HG02571 (cell line): ENCODE data around the gene STK36.

Experiments
- ATAC-seq: cut with Tn5 transposase; IDR thresholded peaks from one replicate; pipeline ENCODE4 v1.9.1; 2021; ENCODE audit warnings: mild to moderate bottlenecking, moderate library complexity; ENCODE audit not compliant: unreplicated experiment

The STK36 gene

DNA sequence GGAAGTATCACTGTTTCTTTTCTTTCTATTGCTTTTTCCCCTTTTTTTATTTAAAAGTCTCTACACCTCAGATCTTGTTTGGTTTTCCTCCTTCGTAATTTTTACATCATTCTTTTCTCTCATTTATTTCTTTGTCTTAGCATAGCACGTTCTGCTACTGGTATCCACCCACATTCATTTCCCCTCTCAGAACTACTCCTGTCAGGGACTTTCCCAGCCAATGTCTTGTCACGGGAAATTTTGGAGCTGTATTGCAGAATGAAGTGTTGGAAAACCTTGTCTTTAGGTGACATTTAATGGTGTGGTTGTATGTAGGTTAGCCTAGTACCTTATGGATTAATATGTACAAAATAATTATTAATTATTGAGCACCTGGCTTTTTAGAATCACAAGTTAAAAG, 72.7 kb downstream of the STK36 start:
- ATAC-seq = no peak

DNA sequence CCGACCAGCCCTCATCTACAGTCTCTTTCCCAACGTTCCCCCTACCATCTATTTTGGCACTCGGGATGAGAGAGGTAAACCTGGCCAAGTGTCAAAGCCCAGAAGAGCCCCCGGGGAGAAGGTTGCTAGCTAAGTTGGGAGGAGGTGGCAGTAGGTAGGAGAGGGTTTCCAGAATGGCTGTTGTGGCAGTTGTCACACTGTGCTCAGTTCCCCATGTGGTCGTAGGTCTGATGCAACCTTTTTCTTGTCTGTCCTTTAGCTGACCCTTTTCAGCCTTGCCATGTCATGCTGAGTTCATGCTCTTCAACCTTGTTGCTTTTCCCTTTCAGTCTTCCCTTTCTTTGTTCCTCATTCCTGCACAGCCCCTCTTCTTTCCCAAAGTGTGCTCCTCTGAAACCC, 73.3 kb downstream of the STK36 start:
- no peak for ATAC-seq

- ATAC-seq = no peak
Observed at GRCh38 chr2:218745559-218746469, 73.9 kb downstream of the STK36 start.

DNA sequence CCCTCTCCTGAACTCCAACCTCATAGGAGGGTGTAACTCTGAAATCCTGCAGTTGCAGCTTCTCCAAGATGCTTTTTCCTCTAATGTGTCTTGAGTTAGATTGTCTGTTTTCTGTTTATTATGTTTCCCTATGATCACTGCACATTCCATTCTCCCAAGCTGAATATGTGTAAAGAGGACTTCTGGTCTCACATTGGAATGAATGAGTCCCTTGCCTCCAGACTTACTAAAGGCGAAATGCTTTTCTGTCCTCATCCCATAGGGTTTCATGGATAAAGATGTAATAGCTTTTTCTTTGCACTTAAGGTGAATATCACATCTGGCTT, 74.5 kb downstream of the STK36 start:
- ATAC-seq = no peak

- no peak for ATAC-seq
Observed at GRCh38 chr2:218746960-218747359, 75.1 kb downstream of the STK36 start.

DNA sequence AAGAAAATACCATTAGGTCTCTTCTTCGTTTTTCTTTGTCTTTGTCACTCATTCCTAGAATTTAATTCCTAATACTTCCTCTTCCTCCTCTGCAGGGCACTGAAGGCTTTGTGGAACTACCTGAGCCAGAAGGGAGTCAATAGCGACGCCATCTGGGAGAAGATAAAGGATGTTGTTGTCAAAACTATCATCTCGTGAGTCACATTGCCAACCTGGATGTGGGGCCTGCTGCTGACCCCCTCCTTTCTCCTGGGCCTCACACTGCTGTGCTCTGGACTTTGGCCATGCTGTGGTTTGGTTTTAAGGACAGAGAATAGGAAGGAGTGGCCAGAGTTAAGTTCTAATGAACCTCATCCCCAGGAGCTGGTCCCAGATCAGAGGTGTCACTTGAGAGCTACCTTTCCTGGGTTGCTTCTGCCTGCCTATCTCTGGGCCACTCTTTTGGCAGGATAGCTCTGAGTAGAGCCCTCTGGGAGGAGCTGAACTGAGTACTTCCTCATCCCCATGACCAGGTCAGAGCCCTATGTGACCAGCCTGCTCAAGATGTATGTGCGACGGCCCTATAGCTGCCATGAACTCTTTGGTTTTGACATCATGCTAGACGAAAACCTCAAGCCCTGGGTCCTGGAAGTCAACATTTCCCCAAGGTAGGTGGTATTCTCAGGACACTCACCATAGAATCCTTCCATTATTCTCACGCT, 77.0 kb downstream of the STK36 start:
- no peak for ATAC-seq
